HT-29 (cell line): ENCODE results near the gene PRRT3. TPM values are rescaled to one million over a fixed set of nuclear protein-coding genes. Genes with fewer than 3 reads are reported as not detected.
"Not testable (repeated sequence)": the region's sequence is repeated elsewhere in the genome, so short reads cannot be mapped to it uniquely, and the experiment has no call there.

Experiments used
- DNase-seq: peaks from one replicate; pipeline ENCODE4 v3.0.0-alpha.2; 2015; ENCODE audit warnings: low spot score
- small RNA-seq: library from RNA; depleted of rRNA; stranded (forward); fragments of <200 nt; gene quantifications from one replicate; pipeline ENCODE3, GENCODE V24; 2014
- total RNA-seq: library from RNA; depleted of rRNA; stranded (reverse); fragments of >200 nt; shearing (Covaris generic); gene quantifications from 2 replicates; pipeline ENCODE4 v1.2.3, GENCODE V29; 2014; rRNA removed

PRRT3 gene
- total RNA-seq, 1 experiment from 2014 or later: 0.89 TPM

DNA sequence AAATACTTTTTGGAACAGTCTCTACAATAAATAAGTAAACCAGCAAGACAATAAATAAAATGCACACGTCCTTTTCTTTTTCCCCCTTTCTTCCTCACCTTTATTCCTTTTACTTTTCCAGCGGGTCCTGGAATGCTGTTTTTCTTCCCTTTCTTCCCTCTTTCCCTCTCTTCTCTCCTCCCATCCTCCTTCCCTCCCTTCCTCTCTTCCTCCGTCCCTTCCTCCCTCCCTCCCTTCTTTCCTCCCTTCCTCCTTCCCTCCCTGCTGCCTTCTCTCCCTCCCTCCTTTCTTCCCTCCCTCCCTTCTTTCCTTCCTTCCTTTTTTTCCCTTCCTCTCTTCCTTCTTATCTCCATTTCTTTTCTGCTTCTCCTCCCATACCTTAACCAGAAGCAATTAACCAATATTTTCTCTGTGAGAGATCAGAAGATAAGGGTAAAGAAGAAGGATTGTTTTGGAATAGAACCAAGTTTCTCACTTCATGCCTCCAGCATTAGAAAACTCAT, 52.9 kb downstream of the PRRT3 start:
- DNase-seq: no peak

GRCh38 chr3:9898467-9899241, 53.6 kb downstream of the PRRT3 start:
- DNase-seq: peak; percentile 22

GRCh38 chr3:9897408-9898372, 54.5 kb downstream of the PRRT3 start:
- peak; percentile 93 for DNase-seq

DNA sequence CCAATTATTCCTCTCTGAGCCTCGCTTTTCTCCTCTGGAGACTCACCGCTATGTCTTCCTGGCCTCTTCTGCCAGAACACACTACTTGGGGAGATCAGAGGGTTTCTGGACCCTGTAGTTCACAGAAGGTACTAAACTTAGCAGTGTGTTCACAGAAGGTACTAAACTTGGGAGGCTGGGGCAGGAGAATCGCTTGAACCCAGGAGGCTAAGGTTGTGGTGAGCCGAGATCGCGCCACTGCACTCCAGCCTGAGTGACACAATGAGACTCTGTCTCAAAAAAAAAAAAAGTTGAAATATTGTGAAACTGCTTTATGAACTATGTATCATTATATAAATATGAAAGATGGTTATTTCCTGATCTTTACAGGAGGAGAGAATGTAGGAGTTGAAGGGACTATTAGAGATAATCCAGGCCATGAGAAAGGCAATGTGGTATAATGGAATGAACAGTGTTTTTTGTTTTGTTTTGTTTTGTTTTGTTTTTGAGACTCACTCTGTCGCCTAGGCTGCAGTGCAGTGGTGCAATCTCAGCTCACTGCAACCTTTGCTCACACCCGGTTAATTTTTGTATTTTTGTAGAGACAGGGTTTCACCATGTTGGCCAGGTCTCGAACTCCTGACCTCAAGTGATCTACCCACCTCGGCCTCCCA, 55.3 kb downstream of the PRRT3 start:
- peak; percentile 24 for DNase-seq

- DNase-seq: not testable (repeated sequence)
Measured at GRCh38 chr3:9895715-9896114, 56.5 kb downstream of the PRRT3 start.

Small RNAs within 50 kb of the gene (small RNA-seq; reads per million reads assigned to genes)
- gene CYCSP10 (not detected), gene RNU6-882P (not detected)

Other genes starting within 250 kb of the PRRT3 start
- 0.36 TPM in 1 of 2 replicates, not detected in the other for gene CPNE9, start 248.6 kb downstream of the PRRT3 start, total RNA-seq
- gene BRPF1, start 220.7 kb downstream of the PRRT3 start, total RNA-seq: 23.4 and 23.8 TPM in 2 replicates
- 29.3 and 31.2 TPM in 2 replicates for gene OGG1, start 202.5 kb downstream of the PRRT3 start, total RNA-seq
- 0.81 and 3.2 TPM in 2 replicates for gene CAMK1, start 182.5 kb downstream of the PRRT3 start, total RNA-seq
- 65.0 and 68.7 TPM in 2 replicates for gene TADA3, start 159.9 kb downstream of the PRRT3 start, total RNA-seq
- 155 and 192 TPM in 2 replicates for gene ARPC4, start 159.3 kb downstream of the PRRT3 start, total RNA-seq
- 3.4 and 5.3 TPM in 2 replicates for gene TTLL3, start 142.1 kb downstream of the PRRT3 start, total RNA-seq
- 21.3 and 25.8 TPM in 2 replicates for gene RPUSD3, start 108.4 kb downstream of the PRRT3 start, total RNA-seq
- gene CIDEC, start 72.2 kb downstream of the PRRT3 start, total RNA-seq: 0.61 and 1.5 TPM in 2 replicates
- gene JAGN1, start 61.8 kb downstream of the PRRT3 start, total RNA-seq: 24.0 and 26.0 TPM in 2 replicates
- gene IL17RE, start 49.6 kb downstream of the PRRT3 start, total RNA-seq: 13.4 and 17.0 TPM in 2 replicates
- gene IL17RC, start 35.3 kb downstream of the PRRT3 start, total RNA-seq: 18.6 and 23.4 TPM in 2 replicates
- gene CRELD1, start 18.6 kb downstream of the PRRT3 start, total RNA-seq: 10.4 and 12.9 TPM in 2 replicates
- 35.5 and 41.7 TPM in 2 replicates for gene EMC3, start 34.4 kb upstream of the PRRT3 start, total RNA-seq
- 13.0 and 14.5 TPM in 2 replicates for gene FANCD2, start 74.0 kb upstream of the PRRT3 start, total RNA-seq
- not detected in 2 replicates for gene FANCD2OS, start 155.8 kb upstream of the PRRT3 start, total RNA-seq
- gene BRK1, start 163.3 kb upstream of the PRRT3 start, total RNA-seq: 41.7 and 42.3 TPM in 2 replicates
- gene VHL, start 189.4 kb upstream of the PRRT3 start, total RNA-seq: 24.8 and 27.4 TPM in 2 replicates
- 4.9 and 5.7 TPM in 2 replicates for gene IRAK2, start 212.5 kb upstream of the PRRT3 start, total RNA-seq